ENCODE results near the gene BRMS1L.
A peak's percentile ranks its signal among the peaks of the same experiment; 100 is the strongest.

The BRMS1L gene

GRCh38 chr14:35797796-35798195, 28.3 kb upstream of the BRMS1L start:
- TF ChIP-seq CTCF (conservative IDR thresholded peaks at IDR 0.05; ENCODE audit: low read depth) = no peak
- no peak for DNase-seq (ENCODE audit: low spot score)
- CTCF ChIA-PET = no interaction called here
- no peak overlapping the region for H3K27ac ChIP-seq
- POLR2A ChIA-PET (ENCODE audit: low non-redundant PET) = no interaction called here

DNA sequence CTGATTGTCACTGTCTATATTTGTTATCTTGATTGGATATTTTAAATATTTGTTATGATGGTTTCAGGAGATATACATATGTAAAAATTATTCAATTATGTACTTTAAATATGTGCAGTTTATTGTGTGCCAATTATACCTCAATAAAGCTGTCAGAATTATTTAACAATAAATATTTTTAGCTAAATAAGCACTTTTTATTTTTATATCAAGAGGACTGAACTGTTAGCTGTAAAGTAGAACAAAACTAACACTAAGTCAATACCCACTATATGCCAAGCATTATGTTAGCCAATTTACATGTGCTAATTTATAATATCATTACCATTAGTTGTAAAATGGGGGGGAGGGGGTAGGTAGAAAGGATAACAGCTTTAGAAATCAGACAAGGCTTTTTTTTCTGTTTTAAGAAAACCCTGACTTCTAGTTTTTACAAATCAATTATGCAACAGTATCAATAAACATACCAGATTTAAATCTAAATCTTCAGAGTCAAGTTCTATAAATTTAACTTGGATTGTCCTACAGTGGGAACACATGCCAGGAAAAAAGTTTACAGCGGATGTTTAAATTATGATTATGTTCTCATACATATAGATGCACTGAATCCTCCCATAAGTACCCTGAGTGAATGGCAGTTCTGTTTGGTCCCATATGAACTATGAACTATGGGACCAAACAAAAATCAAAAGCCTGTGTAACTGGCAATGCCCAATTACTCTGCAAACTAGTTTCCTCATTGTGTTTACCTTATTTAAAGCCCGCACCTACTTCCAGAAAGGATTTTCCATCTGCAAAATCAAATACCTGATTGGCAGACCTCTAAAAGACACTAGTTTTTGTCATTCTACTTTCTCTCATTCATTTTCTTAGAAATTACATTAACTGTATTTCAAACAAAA, 19.9 kb upstream of the BRMS1L start:
- DNase-seq (ENCODE audit: low spot score) = no peak
- ChIA-PET POLR2A (ENCODE audit: low non-redundant PET) (interaction anchor here (0.5 kb wide), 1 partner anchor 16 kb away, joined by 4 read pairs; no protein-coding TSS in a partner anchor), CTCF (no interaction called here)
- H3K27ac ChIP-seq = no peak overlapping the region
- no peak for TF ChIP-seq CTCF (conservative IDR thresholded peaks at IDR 0.05; ENCODE audit: low read depth)

DNA sequence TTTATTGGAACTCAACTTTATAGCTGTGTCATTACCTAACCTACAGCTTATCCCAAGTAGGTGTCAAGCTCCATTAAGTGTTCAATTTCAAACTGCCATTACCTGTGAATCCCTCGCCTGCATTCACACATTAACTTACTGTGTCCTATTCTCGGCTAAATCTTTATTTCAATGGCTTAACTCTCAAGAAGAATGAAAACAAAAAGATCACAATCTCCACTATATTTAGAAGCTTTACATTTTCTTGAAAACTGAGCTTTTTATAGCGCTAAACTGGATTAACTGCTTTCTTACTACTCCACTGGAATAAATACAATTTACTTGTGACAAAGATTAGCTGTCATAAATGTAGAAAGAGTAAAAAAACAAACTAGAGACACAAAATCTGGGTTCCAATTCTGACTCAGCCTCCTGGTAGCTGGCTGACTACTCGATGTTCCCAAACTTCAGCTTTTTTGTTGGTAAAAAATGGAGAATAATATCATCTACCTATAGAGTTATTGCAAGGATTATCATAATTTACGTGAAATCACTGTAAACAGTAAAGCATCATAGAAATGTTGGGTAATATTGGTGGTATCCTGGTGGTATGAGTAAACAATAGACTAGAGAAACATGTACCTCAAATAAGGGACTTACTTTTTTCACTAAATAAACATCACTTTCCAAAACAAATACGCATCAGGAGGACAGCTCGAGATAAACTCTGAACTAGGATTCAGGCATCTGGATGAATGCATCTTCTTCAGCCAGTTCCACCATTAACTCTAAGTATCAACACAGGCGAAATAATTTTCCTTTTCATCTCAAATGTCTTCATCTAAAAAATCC, 18.8 kb upstream of the BRMS1L start:
- POLR2A ChIA-PET (ENCODE audit: low non-redundant PET) = no interaction called here
- CTCF ChIA-PET = no interaction called here
- DNase-seq (ENCODE audit: low spot score) = no peak
- H3K27ac ChIP-seq = no peak overlapping the region
- no peak for TF ChIP-seq CTCF (conservative IDR thresholded peaks at IDR 0.05; ENCODE audit: low read depth)

GRCh38 chr14:35808076-35808637, 18.0 kb upstream of the BRMS1L start:
- no peak for TF ChIP-seq CTCF (conservative IDR thresholded peaks at IDR 0.05; ENCODE audit: low read depth)
- peak; percentile 52 for DNase-seq (ENCODE audit: low spot score)
- peak overlapping the region; percentile 96 for H3K27ac ChIP-seq
- CTCF ChIA-PET = no interaction called here
- POLR2A ChIA-PET (ENCODE audit: low non-redundant PET) = no interaction called here

- TF ChIP-seq CTCF (conservative IDR thresholded peaks at IDR 0.05; ENCODE audit: low read depth) = peak; percentile 50
Observed at GRCh38 chr14:35808638-35809563, 17.2 kb upstream of the BRMS1L start, which contains the start of gene RALGAPA1. RALGAPA1 (minus strand) TSS chr14:35809295; CDS start chr14:35808835, 460 bp downstream.

More at GRCh38 chr14:35808638-35809563, 17.2 kb upstream of the BRMS1L start, which contains the start of gene RALGAPA1:
- POLR2A ChIA-PET (ENCODE audit: low non-redundant PET) = interaction anchor here (1.0 kb wide), 1 partner anchor 16 kb away, joined by 4 read pairs; no protein-coding TSS in a partner anchor
- peak; percentile 90 for DNase-seq (ENCODE audit: low spot score)
- CTCF ChIA-PET = interaction anchor here (0.6 kb wide), 2 partner anchors 50 to 121 kb away, joined by 3 to 6 read pairs; no protein-coding TSS in a partner anchor
- peak within 1 kb of the TSS; percentile 96 for H3K27ac ChIP-seq
